Measurements from ENCODE around the gene SELENBP1.

The SELENBP1 gene

DNA sequence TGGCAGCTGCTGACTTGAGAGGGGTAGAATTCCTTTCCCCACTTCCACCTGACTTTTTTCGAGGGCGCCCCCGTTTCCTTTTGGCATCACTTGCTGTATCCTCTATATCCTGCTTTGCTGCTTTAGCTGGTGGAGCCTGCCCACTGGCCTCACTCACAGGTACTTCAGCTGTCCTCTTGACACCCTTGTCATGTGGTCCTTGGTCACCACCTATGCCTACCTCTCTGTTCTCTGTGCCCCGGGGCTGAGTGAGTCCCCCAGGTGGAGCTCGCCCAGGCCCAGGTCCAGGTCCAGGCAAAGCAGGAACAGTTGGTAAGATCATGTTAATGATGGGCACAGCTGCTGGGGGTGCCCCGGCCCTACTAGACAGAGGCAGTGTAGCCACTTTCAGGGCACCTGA lies 29.9 kb downstream of the SELENBP1 start:
- H3K27ac ChIP-seq = no peak overlapping the region
- no peak for DNase-seq (ENCODE audit: low read depth, low spot score)
- TF ChIP-seq EZH2 (IDR thresholded peaks at IDR 0.05) (no peak), FOXP2 (optimal IDR thresholded peaks at IDR 0.05; ENCODE audit: control extremely low read depth, extremely low read length, insufficient read depth) (no peak), POLR2AphosphoS5 (IDR thresholded peaks at IDR 0.05; ENCODE audit: borderline replicate concordance, low read depth, low read length) (no peak)
- H3K9ac ChIP-seq (ENCODE audit: insufficient read length) = no peak overlapping the region
- H3K4me3 ChIP-seq = no peak overlapping the region
- peaks cover 17% of the 10 kb centered on the region; the same call in 1 of the 2 replicates for H3K36me3 ChIP-seq (ENCODE audit: insufficient read depth, low read length)
- no peaks in the 10 kb centered on the region for H3K9me3 ChIP-seq (ENCODE audit: low read depth, low read length)

DNA sequence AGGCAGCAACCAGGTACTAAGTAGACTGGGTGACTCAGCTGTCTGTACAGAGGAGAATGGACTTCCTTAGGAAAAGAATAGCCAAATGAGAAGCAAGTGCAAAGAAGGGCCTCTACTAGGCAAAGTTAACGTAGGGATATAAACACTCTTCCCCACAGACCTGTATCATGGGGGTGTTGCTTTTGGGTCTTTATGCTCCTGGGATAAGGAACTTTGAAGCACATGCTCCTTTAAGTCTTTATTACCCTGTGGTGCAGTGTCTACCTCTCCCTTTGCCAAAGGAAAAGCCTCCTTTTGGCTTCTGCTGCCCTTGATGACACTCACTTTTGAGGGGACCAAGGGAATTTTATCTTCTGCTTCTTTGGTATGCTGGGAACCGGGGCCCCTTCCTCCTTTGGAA lies 30.5 kb downstream of the SELENBP1 start:
- H3K9me3 ChIP-seq (ENCODE audit: low read depth, low read length) = no peaks in the 10 kb centered on the region
- DNase-seq (ENCODE audit: low read depth, low spot score) = no peak
- H3K9ac ChIP-seq (ENCODE audit: insufficient read length) = no peak overlapping the region
- TF ChIP-seq FOXP2 (optimal IDR thresholded peaks at IDR 0.05; ENCODE audit: control extremely low read depth, extremely low read length, insufficient read depth) (no peak), EZH2 (IDR thresholded peaks at IDR 0.05) (no peak), POLR2AphosphoS5 (IDR thresholded peaks at IDR 0.05; ENCODE audit: borderline replicate concordance, low read depth, low read length) (no peak)
- no peak overlapping the region for H3K4me3 ChIP-seq
- H3K36me3 ChIP-seq (ENCODE audit: insufficient read depth, low read length) = peaks cover 17% of the 10 kb centered on the region; the same call in 1 of the 2 replicates
- no peak overlapping the region; the same call in 1 of the 2 replicates for H3K27ac ChIP-seq

DNA sequence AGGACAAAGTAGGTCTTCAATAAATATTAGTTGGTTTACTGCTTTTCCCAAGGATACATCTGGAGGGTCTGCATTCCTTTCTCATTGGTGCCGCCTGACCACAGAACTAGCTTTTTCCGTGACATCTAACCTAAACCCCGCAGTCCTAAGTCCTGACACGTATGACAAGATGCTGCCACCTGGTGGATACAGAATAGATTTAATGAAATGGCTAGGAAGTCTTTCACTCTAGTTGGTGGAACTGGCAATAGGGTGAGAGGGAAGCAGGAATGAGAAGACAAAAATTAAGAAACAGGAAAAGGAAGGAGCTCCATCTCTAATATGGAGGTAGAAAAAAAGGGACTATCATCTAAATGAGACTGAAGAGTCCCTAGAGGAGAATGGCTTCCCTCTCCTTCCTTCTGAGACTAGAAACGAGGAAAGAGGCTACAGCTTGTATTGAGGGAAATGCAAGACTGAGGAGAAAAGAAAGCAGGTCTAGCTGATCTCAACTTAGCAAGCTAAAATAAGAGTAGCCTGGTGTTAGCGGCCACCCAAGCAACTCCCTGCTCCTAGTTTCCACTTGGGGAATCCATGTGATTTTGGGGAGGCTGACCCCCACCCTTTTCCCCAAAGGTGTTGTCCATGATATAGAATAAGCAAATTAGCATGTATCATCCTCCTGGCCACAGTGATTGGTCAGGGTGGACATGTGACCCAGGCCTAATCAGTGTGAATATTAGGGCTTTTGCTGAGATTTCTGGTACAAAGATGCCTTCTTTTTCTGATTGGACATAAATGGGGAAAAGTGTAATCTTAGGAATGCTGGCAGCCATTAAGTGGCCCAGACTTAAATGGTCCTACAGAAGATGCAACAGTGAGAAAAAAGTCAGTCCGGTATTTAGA lies 31.4 kb downstream of the SELENBP1 start:
- H3K27ac ChIP-seq = peak overlapping the region; percentile 17; the same call in 1 of the 2 replicates
- H3K9me3 ChIP-seq (ENCODE audit: low read depth, low read length) = no peaks in the 10 kb centered on the region
- peaks cover 17% of the 10 kb centered on the region; the same call in 1 of the 2 replicates for H3K36me3 ChIP-seq (ENCODE audit: insufficient read depth, low read length)
- no peak overlapping the region for H3K4me3 ChIP-seq
- no peak for DNase-seq (ENCODE audit: low read depth, low spot score)
- no peak overlapping the region for H3K9ac ChIP-seq (ENCODE audit: insufficient read length)
- no peak; the same call in 1 of the 2 replicates for TF ChIP-seq POLR2AphosphoS5 (IDR thresholded peaks at IDR 0.05; ENCODE audit: borderline replicate concordance, low read depth, low read length)

DNA sequence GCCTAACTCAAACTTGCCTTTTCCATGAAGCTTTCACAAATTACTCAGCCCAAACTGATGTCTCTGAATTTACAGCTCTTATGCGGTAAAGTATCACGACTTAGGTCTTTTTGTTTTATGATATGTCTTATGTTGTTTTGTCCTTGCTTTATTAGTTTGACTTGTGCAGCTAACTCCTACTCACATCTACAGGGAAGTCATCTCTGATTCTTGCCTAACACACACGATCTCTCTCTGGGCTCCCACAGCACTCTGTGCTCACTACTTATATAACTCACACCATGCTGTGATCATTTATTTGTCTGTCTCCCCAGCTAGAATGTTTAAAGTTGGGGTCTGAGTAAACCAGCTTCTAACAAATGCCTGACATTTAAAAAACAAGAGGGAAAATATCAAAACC lies 35.9 kb downstream of the SELENBP1 start:
- no peaks in the 10 kb centered on the region for H3K9me3 ChIP-seq (ENCODE audit: low read depth, low read length)
- H3K9ac ChIP-seq (ENCODE audit: insufficient read length) = no peak overlapping the region
- no peak for TF ChIP-seq EZH2 (IDR thresholded peaks at IDR 0.05)
- no peak for TF ChIP-seq POLR2AphosphoS5 (IDR thresholded peaks at IDR 0.05; ENCODE audit: borderline replicate concordance, low read depth, low read length)
- no peak for TF ChIP-seq FOXP2 (optimal IDR thresholded peaks at IDR 0.05; ENCODE audit: control extremely low read depth, extremely low read length, insufficient read depth)
- H3K36me3 ChIP-seq (ENCODE audit: insufficient read depth, low read length) = no peaks in the 10 kb centered on the region
- no peak for DNase-seq (ENCODE audit: low read depth, low spot score)
- H3K4me3 ChIP-seq = no peak overlapping the region
- H3K27ac ChIP-seq = no peak overlapping the region

DNA sequence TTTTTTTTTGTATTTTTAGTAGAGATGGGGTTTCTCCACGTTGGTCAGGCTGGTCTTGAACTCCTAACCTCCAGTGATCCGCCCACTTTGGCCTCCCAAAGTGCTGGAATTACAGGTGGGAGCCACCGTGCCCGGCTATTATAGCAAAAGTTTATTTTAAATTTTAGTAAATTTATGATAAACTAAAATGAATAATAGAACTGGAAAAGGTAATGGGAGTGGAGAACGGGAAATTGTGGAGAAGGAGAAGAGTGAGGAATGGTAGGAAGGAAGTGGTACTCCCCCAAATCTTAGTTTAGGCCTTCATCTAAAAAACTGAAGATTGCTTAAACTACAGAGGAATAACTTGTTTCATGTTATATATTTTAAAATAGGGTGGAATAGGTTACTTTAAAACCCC lies 37.7 kb downstream of the SELENBP1 start:
- no peak overlapping the region for H3K27ac ChIP-seq
- H3K4me3 ChIP-seq = no peak overlapping the region
- H3K9me3 ChIP-seq (ENCODE audit: low read depth, low read length) = no peaks in the 10 kb centered on the region
- no peak for TF ChIP-seq FOXP2 (optimal IDR thresholded peaks at IDR 0.05; ENCODE audit: control extremely low read depth, extremely low read length, insufficient read depth)
- no peak for TF ChIP-seq POLR2AphosphoS5 (IDR thresholded peaks at IDR 0.05; ENCODE audit: borderline replicate concordance, low read depth, low read length)
- no peak for TF ChIP-seq EZH2 (IDR thresholded peaks at IDR 0.05)
- H3K36me3 ChIP-seq (ENCODE audit: insufficient read depth, low read length) = no peaks in the 10 kb centered on the region
- no peak for DNase-seq (ENCODE audit: low read depth, low spot score)
- H3K9ac ChIP-seq (ENCODE audit: insufficient read length) = no peak overlapping the region

DNA sequence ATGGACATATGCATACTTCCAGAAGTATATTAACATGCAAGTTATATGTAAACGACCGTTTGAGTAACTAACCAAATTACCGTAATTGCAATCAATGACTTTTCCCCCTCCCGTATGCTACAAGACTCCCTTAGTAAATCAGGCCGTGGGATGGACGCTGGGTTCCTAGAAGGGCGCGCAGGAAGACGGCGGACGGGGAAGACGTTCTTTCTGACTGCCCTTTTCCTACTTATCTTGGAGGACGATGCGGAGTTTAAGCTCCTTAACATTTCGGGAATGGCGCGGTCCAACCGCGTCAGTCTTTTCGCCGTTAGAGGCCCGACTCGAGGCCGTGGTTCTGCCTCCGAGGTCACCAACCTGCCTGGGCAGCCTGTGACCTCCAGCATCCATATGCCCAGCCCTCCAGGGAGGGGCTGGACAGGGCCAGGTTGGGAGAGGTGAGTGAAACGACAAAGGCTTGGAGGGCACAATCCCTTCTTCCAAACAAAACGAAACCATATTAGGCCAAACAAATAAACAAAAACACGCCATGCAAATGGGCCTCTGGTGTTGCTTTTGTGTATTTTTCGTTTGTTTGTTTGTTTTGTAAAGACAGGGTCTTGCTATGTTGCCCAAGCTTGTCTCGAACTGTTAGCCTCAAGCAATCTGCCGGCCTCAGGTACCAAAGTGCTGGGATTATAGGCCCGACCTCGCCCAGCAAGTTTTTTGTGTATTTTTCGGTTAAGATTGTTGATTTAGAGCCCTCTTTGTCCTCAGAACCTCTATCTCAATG lies 44.4 kb downstream of the SELENBP1 start:
- H3K9ac ChIP-seq (ENCODE audit: insufficient read length) = peak overlapping the region; percentile 53
- H3K27ac ChIP-seq = no peak overlapping the region
- no peaks in the 10 kb centered on the region for H3K9me3 ChIP-seq (ENCODE audit: low read depth, low read length)
- TF ChIP-seq POLR2AphosphoS5 (IDR thresholded peaks at IDR 0.05; ENCODE audit: borderline replicate concordance, low read depth, low read length) (no peak), FOXP2 (optimal IDR thresholded peaks at IDR 0.05; ENCODE audit: control extremely low read depth, extremely low read length, insufficient read depth) (no peak), EZH2 (IDR thresholded peaks at IDR 0.05) (no peak)
- H3K36me3 ChIP-seq (ENCODE audit: insufficient read depth, low read length) = peaks cover 14% of the 10 kb centered on the region
- no peak for DNase-seq (ENCODE audit: low read depth, low spot score)
- peak overlapping the region; percentile 87 for H3K4me3 ChIP-seq

DNA sequence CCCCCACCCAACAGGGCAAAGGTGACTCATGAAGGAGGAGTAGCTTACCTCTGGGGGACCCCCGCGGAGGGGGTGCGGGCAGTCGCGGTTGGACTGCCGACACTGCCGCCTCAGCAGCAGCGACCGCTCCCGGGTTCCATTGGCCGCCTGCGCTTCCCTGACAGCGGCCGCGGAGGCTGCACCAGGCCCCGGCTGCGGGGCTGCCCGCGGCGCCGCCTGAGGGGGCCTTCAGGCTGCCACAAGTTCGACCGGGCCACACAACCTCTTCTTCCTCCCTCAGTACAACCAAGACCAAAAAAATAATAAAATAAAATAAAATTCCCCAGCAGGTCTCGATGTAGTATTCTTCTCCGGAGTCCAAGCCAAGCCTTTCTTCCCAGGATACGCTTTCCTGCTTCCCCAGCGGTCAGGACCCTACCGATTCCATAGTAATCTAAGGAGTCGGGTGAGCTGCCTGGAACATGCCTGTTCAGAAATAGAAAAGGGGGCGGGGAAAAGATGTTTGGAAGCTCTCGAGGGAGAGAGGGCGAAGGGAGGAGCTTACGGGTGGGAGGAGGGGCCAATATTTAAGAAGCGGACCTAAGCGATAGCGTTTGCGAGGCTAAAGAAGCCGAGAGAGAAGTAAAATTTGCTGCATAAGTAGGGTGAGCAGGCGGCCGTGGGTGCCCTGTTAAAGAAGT lies 45.1 kb downstream of the SELENBP1 start, which contains the start of gene PI4KB:
Gene PI4KB, minus strand, starts transcription at position 194 of the 680 bp plus-strand sequence. CDS start 10,935 bp downstream, outside the sequence.
- Histone ChIP-seq H3K9ac (ENCODE audit: insufficient read length) (peak within 1 kb of the TSS; percentile 98), H3K27ac (peak within 1 kb of the TSS; percentile 98), H3K4me3 (peak within 1 kb of the TSS; percentile 87), H3K36me3 (ENCODE audit: insufficient read depth, low read length) (peaks cover 19% of the 10 kb centered on the region), H3K9me3 (ENCODE audit: low read depth, low read length) (no peaks in the 10 kb centered on the region)
- peak; percentile 97 for DNase-seq (ENCODE audit: low read depth, low spot score)
- TF ChIP-seq POLR2AphosphoS5 (IDR thresholded peaks at IDR 0.05; ENCODE audit: borderline replicate concordance, low read depth, low read length) (peak; percentile 33), FOXP2 (optimal IDR thresholded peaks at IDR 0.05; ENCODE audit: control extremely low read depth, extremely low read length, insufficient read depth) (no peak)

All from SK-N-MC (cell line).